ENCODE results near the gene TEKT2. TPM values are rescaled to one million over a fixed set of nuclear protein-coding genes. Genes with fewer than 3 reads are reported as not detected.
A peak's percentile ranks its signal among the peaks of the same experiment; 100 is the strongest.

TEKT2 gene
- total RNA-seq, 1 donor from 2014 or later = 0.18 TPM

- H3K27ac Mint-ChIP-seq = no peak overlapping the region
- no peaks in the 10 kb centered on the region for H3K9me3 Mint-ChIP-seq
- DNase-seq (ENCODE audit: low spot score) = no peak
- H3K36me3 Mint-ChIP-seq (ENCODE audit: low read depth) = no peaks in the 10 kb centered on the region
- intact Hi-C loops (cut with micrococcal nuclease) = no loop called here
- H3K4me1 Mint-ChIP-seq (ENCODE audit: low read depth) = no peaks in the 10 kb centered on the region
- peaks cover 21% of the 10 kb centered on the region for H3K27me3 Mint-ChIP-seq (ENCODE audit: low read depth)
- H3K4me3 Mint-ChIP-seq (ENCODE audit: low read depth) = no peak overlapping the region
Observed at GRCh38 chr1:36080801-36081200, 3.1 kb upstream of the TEKT2 start.

- Mint-ChIP-seq H3K36me3 (ENCODE audit: low read depth) (no peaks in the 10 kb centered on the region), H3K4me3 (ENCODE audit: low read depth) (no peak overlapping the region), H3K4me1 (ENCODE audit: low read depth) (no peaks in the 10 kb centered on the region), H3K27me3 (ENCODE audit: low read depth) (peaks cover 21% of the 10 kb centered on the region), H3K9me3 (no peaks in the 10 kb centered on the region), H3K27ac (no peak overlapping the region)
- no peak for DNase-seq (ENCODE audit: low spot score)
- intact Hi-C loops (cut with micrococcal nuclease) = no loop called here
Observed at GRCh38 chr1:36081926-36082485, 1.9 kb upstream of the TEKT2 start.

GRCh38 chr1:36083219-36083618 lies 675 bp upstream of the TEKT2 start:
- Mint-ChIP-seq H3K4me3 (ENCODE audit: low read depth) (no peak overlapping the region), H3K27ac (no peak overlapping the region), H3K4me1 (ENCODE audit: low read depth) (no peaks in the 10 kb centered on the region), H3K36me3 (ENCODE audit: low read depth) (no peaks in the 10 kb centered on the region), H3K9me3 (no peaks in the 10 kb centered on the region), H3K27me3 (ENCODE audit: low read depth) (peaks cover 21% of the 10 kb centered on the region)
- no peak for DNase-seq (ENCODE audit: low spot score)
- intact Hi-C loops (cut with micrococcal nuclease) = no loop called here

- Mint-ChIP-seq H3K4me1 (ENCODE audit: low read depth) (peaks cover 2% of the 10 kb centered on the region), H3K36me3 (ENCODE audit: low read depth) (peaks cover 5% of the 10 kb centered on the region), H3K9me3 (no peaks in the 10 kb centered on the region), H3K27ac (no peak overlapping the region), H3K27me3 (ENCODE audit: low read depth) (peaks cover 21% of the 10 kb centered on the region), H3K4me3 (ENCODE audit: low read depth) (no peak overlapping the region)
- DNase-seq (ENCODE audit: low spot score) = no peak
- intact Hi-C loops (cut with micrococcal nuclease) = no loop called here
Observed at GRCh38 chr1:36084497-36085115, 712 bp downstream of the TEKT2 start.

- peaks cover 10% of the 10 kb centered on the region for H3K36me3 Mint-ChIP-seq (ENCODE audit: low read depth)
- H3K9me3 Mint-ChIP-seq = no peaks in the 10 kb centered on the region
Observed at GRCh38 chr1:36085126-36085525, 1.2 kb downstream of the TEKT2 start.

GRCh38 chr1:36085686-36086526 lies 2.0 kb downstream of the TEKT2 start:
- peak; percentile 8 for DNase-seq (ENCODE audit: low spot score)
- Mint-ChIP-seq H3K36me3 (ENCODE audit: low read depth) (peaks cover 11% of the 10 kb centered on the region), H3K9me3 (no peaks in the 10 kb centered on the region), H3K27ac (no peak overlapping the region), H3K4me1 (ENCODE audit: low read depth) (peaks cover 9% of the 10 kb centered on the region), H3K27me3 (ENCODE audit: low read depth) (peaks cover 15% of the 10 kb centered on the region), H3K4me3 (ENCODE audit: low read depth) (no peak overlapping the region)
- intact Hi-C loops (cut with micrococcal nuclease) = no loop called here

More at GRCh38 chr1:36085126-36085525, 1.2 kb downstream of the TEKT2 start:
- Mint-ChIP-seq H3K4me1 (ENCODE audit: low read depth) (peaks cover 7% of the 10 kb centered on the region), H3K27ac (no peak overlapping the region), H3K4me3 (ENCODE audit: low read depth) (no peak overlapping the region), H3K27me3 (ENCODE audit: low read depth) (peaks cover 21% of the 10 kb centered on the region)
- no peak for DNase-seq (ENCODE audit: low spot score)
- intact Hi-C loops (cut with micrococcal nuclease) = no loop called here

- Mint-ChIP-seq H3K27me3 (ENCODE audit: low read depth) (peaks cover 13% of the 10 kb centered on the region), H3K4me1 (ENCODE audit: low read depth) (peaks cover 9% of the 10 kb centered on the region), H3K36me3 (ENCODE audit: low read depth) (peaks cover 19% of the 10 kb centered on the region), H3K4me3 (ENCODE audit: low read depth) (no peak overlapping the region), H3K9me3 (no peaks in the 10 kb centered on the region), H3K27ac (peak overlapping the region; percentile 76)
- DNase-seq (ENCODE audit: low spot score) = peak; percentile 6
- intact Hi-C loops (cut with micrococcal nuclease) = no loop called here
Observed at GRCh38 chr1:36086529-36087232, 2.8 kb downstream of the TEKT2 start.

GRCh38 chr1:36087233-36088123 lies 3.6 kb downstream of the TEKT2 start:
- H3K36me3 Mint-ChIP-seq (ENCODE audit: low read depth) = peaks cover 27% of the 10 kb centered on the region
- peaks cover 9% of the 10 kb centered on the region for H3K4me1 Mint-ChIP-seq (ENCODE audit: low read depth)
- peak overlapping the region; percentile 76 for H3K27ac Mint-ChIP-seq
- peaks cover 5% of the 10 kb centered on the region for H3K27me3 Mint-ChIP-seq (ENCODE audit: low read depth)
- no peak for DNase-seq (ENCODE audit: low spot score)
- intact Hi-C loops (cut with micrococcal nuclease) = loop anchor here (1.0 kb wide), 2 partner anchors 156 to 204 kb away; partner anchors contain the start of genes AGO1 and AGO3
- H3K4me3 Mint-ChIP-seq (ENCODE audit: low read depth) = peak overlapping the region; percentile 90
- H3K9me3 Mint-ChIP-seq = no peaks in the 10 kb centered on the region

GRCh38 chr1:36088265-36088576 lies 4.3 kb downstream of the TEKT2 start:
- intact Hi-C loops (cut with micrococcal nuclease) = loop anchor here (1.0 kb wide), 2 partner anchors 157 to 205 kb away; partner anchors contain the start of genes AGO1 and AGO3
- Mint-ChIP-seq H3K27ac (no peak overlapping the region), H3K36me3 (ENCODE audit: low read depth) (peaks cover 34% of the 10 kb centered on the region), H3K27me3 (ENCODE audit: low read depth) (peaks cover 3% of the 10 kb centered on the region), H3K4me3 (ENCODE audit: low read depth) (peak overlapping the region; percentile 90), H3K4me1 (ENCODE audit: low read depth) (peaks cover 9% of the 10 kb centered on the region), H3K9me3 (no peaks in the 10 kb centered on the region)
- no peak for DNase-seq (ENCODE audit: low spot score)

GRCh38 chr1:36088577-36089392 lies 4.9 kb downstream of the TEKT2 start, which contains the start of gene ADPRS:
Gene ADPRS (plus strand): TSS chr1:36088892. CDS start chr1:36088905, 13 bp downstream.
- DNase-seq (ENCODE audit: low spot score) = peak; percentile 89
- Mint-ChIP-seq H3K36me3 (ENCODE audit: low read depth) (peaks cover 39% of the 10 kb centered on the region), H3K9me3 (no peaks in the 10 kb centered on the region), H3K4me3 (ENCODE audit: low read depth) (peak within 1 kb of the TSS; percentile 90), H3K4me1 (ENCODE audit: low read depth) (peaks cover 9% of the 10 kb centered on the region), H3K27ac (peak within 1 kb of the TSS; percentile 83), H3K27me3 (ENCODE audit: low read depth) (peaks cover 3% of the 10 kb centered on the region)
- intact Hi-C loops (cut with micrococcal nuclease) = loop anchor here (1.0 kb wide), 2 partner anchors 157 to 205 kb away; partner anchors contain the start of genes AGO1 and AGO3

GRCh38 chr1:36089393-36090121 lies 5.7 kb downstream of the TEKT2 start:
- no peaks in the 10 kb centered on the region for H3K9me3 Mint-ChIP-seq
- peak overlapping the region; percentile 90 for H3K4me3 Mint-ChIP-seq (ENCODE audit: low read depth)
- intact Hi-C loops (cut with micrococcal nuclease) = no loop called here
- DNase-seq (ENCODE audit: low spot score) = no peak
- peaks cover 3% of the 10 kb centered on the region for H3K27me3 Mint-ChIP-seq (ENCODE audit: low read depth)
- peaks cover 45% of the 10 kb centered on the region for H3K36me3 Mint-ChIP-seq (ENCODE audit: low read depth)
- peaks cover 9% of the 10 kb centered on the region for H3K4me1 Mint-ChIP-seq (ENCODE audit: low read depth)
- H3K27ac Mint-ChIP-seq = peak overlapping the region; percentile 83
